ENCODE data around the gene PCBP4. TPM values are rescaled to one million over a fixed set of nuclear protein-coding genes. Genes with fewer than 3 reads are reported as not detected.

PCBP4 gene
- polyA plus RNA-seq, 3 donors: 0.09 to 1.3 (median 0.22) TPM

GRCh38 chr3:51921081-51921578 lies 46.1 kb downstream of the PCBP4 start:
- H3K36me3 ChIP-seq (replicated peaks in 1 of 2; ENCODE audit: control insufficient read depth in 1 of 2, insufficient read depth in 2 of 2, low read length in 2 of 2): no peaks in the 10 kb centered on the region
- no peaks in the 10 kb centered on the region for H4K20me1 ChIP-seq (ENCODE audit: insufficient read depth, low read length)
- no peaks in the 10 kb centered on the region for H3K9me3 ChIP-seq (replicated peaks in 1 of 2; ENCODE audit: control insufficient read depth in 1 of 2, insufficient read depth in 1 of 2, low read length in 2 of 2)
- H3K79me2 ChIP-seq (ENCODE audit: insufficient read depth, low read length): no peaks in the 10 kb centered on the region
- H3K9me3 Mint-ChIP-seq: peaks cover 0 to 4% (median 0%) of the 10 kb centered on the region in 7 donors
- H3K27ac Mint-ChIP-seq: no peak overlapping the region
- intact Hi-C loops (cut with micrococcal nuclease): no loop called here
- no peak overlapping the region for H3K9ac ChIP-seq (ENCODE audit: insufficient read depth, low read length, poor library complexity, severe bottlenecking)
- peaks cover 12 to 25% (median 12%) of the 10 kb centered on the region in 3 donors for H3K27me3 Mint-ChIP-seq (ENCODE audit: low read depth in 3 of 3)
- no peak overlapping the region for H2AFZ ChIP-seq (ENCODE audit: insufficient read depth, low read depth, low read length, poor library complexity, severe bottlenecking)
- H3K36me3 Mint-ChIP-seq: no peaks in the 10 kb centered on the region
- H3K27me3 ChIP-seq (ENCODE audit: control insufficient read depth in 2 of 2, insufficient read depth in 2 of 2, low read length in 2 of 2): peaks cover 0 to 7% of the 10 kb centered on the region in 2 donors
- no peak overlapping the region for H3K27ac ChIP-seq (ENCODE audit: low read depth in 1 of 2, low read length in 2 of 2)
- no peaks in the 10 kb centered on the region for H3K4me1 Mint-ChIP-seq
- no peak overlapping the region for H3K4me3 ChIP-seq (replicated peaks in 1 of 3; ENCODE audit: low read depth in 2 of 3, low read length in 3 of 3)
- no peak overlapping the region for H3K4me3 Mint-ChIP-seq
- DNase-seq: no peak
- WGBS (ENCODE audit: insufficient coverage): 93% methylated on average over 5 of the region's 11 CpGs
- H3K4me1 ChIP-seq (ENCODE audit: control insufficient read depth in 1 of 2, insufficient read depth in 2 of 2, low read length in 2 of 2): no peaks in the 10 kb centered on the region
- no peak overlapping the region for H3K4me2 ChIP-seq (replicated peaks; ENCODE audit: extremely low read depth, low read length, poor library complexity, severe bottlenecking)
- no peak for TF ChIP-seq CTCF (IDR thresholded peaks at IDR 0.05)

DNA sequence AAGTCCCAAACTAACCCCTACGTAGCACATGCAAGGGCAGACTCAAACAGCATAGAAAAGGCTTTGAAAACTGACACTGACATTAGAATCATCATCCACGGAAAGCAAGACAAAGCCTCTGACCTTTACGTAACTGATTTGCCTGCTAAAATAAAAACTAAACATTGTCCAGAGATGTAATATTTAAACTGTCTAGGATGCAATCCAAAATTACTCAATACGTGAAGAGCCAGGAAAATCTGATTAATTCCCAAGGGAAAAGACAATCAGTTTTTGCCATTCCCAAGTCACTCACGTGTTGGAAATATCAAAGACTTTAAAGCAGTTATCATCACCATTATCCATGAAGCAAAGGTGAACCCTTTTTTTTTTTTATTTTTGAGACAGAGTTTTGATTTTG lies 50.8 kb downstream of the PCBP4 start:
- DNase-seq: no peak
- intact Hi-C loops (cut with micrococcal nuclease): no loop called here
- no peaks in the 10 kb centered on the region for H3K4me1 ChIP-seq (ENCODE audit: control insufficient read depth in 1 of 2, insufficient read depth in 2 of 2, low read length in 2 of 2)
- Mint-ChIP-seq H3K9me3 (peaks cover 0 to 6% (median under 1%) of the 10 kb centered on the region in 7 donors), H3K4me1 (peaks cover 2% of the 10 kb centered on the region), H3K36me3 (no peaks in the 10 kb centered on the region), H3K27ac (no peak overlapping the region), H3K4me3 (no peak overlapping the region), H3K27me3 (ENCODE audit: low read depth in 3 of 3) (peaks cover 14 to 26% (median 14%) of the 10 kb centered on the region in 3 donors)
- no peak overlapping the region for H3K27ac ChIP-seq (ENCODE audit: low read depth in 1 of 2, low read length in 2 of 2)
- H3K9ac ChIP-seq (ENCODE audit: insufficient read depth, low read length, poor library complexity, severe bottlenecking): no peak overlapping the region
- H3K27me3 ChIP-seq (ENCODE audit: control insufficient read depth in 2 of 2, insufficient read depth in 2 of 2, low read length in 2 of 2): peaks cover 0 to 6% of the 10 kb centered on the region in 2 donors
- no peak overlapping the region for H3K4me2 ChIP-seq (replicated peaks; ENCODE audit: extremely low read depth, low read length, poor library complexity, severe bottlenecking)
- H3K4me3 ChIP-seq (replicated peaks in 1 of 3; ENCODE audit: low read depth in 2 of 3, low read length in 3 of 3): no peak overlapping the region
- TF ChIP-seq CTCF (IDR thresholded peaks at IDR 0.05): no peak
- H2AFZ ChIP-seq (ENCODE audit: insufficient read depth, low read depth, low read length, poor library complexity, severe bottlenecking): no peak overlapping the region
- H3K79me2 ChIP-seq (ENCODE audit: insufficient read depth, low read length): no peaks in the 10 kb centered on the region
- 100% methylated on average over 1 of the region's 5 CpGs for WGBS (ENCODE audit: insufficient coverage)
- no peaks in the 10 kb centered on the region for H3K9me3 ChIP-seq (replicated peaks in 1 of 2; ENCODE audit: control insufficient read depth in 1 of 2, insufficient read depth in 1 of 2, low read length in 2 of 2)
- no peaks in the 10 kb centered on the region for H3K36me3 ChIP-seq (replicated peaks in 1 of 2; ENCODE audit: control insufficient read depth in 1 of 2, insufficient read depth in 2 of 2, low read length in 2 of 2)
- H4K20me1 ChIP-seq (ENCODE audit: insufficient read depth, low read length): no peaks in the 10 kb centered on the region

Data from CD14-positive monocyte (primary cell).